ENCODE data around the gene SCRN1. TPM values are rescaled to one million over a fixed set of nuclear protein-coding genes. Genes with fewer than 3 reads are reported as not detected.
"Not testable (repeated sequence)": the region's sequence is repeated elsewhere in the genome, so short reads cannot be mapped to it uniquely, and the experiment has no call there.

The SCRN1 gene
- total RNA-seq, 5 donors from 2014 or later (not counting 1 experiment from before 2014, with no cell fraction given): 3.4 to 12.5 (median 5.7) TPM

DNA sequence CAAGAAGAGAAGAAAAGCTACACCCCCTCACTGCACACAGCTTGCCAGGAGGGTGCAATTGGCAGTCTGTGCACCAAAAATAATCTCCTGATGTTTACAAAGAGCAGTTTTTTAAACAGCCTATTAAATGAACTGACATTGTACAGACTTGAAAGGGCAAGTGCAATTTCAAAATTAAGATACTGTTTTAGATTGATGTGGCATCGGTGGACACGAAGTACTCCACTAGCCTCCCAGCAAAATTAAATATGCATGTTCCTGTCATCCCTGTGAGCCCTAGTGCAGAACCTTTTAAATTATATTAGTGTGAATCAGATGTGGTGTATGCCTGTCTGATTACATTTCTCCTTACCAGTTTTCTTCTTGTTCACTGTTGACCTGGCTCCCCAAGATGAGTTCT, 95.3 kb downstream of the SCRN1 start:
- no CpG with 5 or more reads among the region's 2 CpGs for WGBS (ENCODE audit: insufficient coverage)
- H3K36me3 Mint-ChIP-seq: no peaks in the 10 kb centered on the region

DNA sequence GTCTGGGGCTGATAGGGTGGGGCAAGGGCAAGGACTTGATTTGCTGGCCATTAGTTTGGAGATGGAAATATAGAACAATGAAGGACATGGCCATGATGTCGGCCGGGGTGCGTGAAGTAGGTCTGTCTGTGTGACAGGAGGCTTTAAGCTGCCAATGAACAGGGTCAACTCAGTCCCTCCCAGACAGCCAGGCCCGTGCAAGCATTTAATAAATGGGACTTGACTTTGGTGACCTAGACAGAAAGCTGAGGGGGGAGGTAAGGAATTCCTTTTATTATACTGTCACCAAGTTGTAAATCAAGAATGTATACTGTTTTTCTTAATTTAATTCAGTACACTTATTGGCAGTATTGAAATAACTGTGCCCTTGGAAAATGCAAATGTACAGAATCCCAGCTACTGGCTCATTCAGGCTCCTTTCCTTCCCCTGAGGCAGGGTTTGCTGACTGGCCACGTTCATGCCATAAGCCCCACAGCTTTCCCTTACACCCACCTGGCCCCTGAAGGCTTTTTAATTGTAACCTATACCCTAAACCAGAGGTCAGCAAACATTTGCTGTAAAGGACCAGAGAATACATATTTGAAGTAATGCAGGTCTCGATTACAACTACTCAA, 96.1 kb downstream of the SCRN1 start:
- POLR2A ChIA-PET: no interaction called here
- H3K36me3 Mint-ChIP-seq: no peaks in the 10 kb centered on the region
- peaks cover 0 to 6% (median 3%) of the 10 kb centered on the region in 3 donors for H3K9me3 Mint-ChIP-seq
- no peak overlapping the region for H3K4me3 Mint-ChIP-seq
- ATAC-seq (replicated peaks in 1 of 4) (no peak), DNase-seq (no peak)
- CTCF ChIA-PET: no interaction called here
- no peak overlapping the region for H3K27ac Mint-ChIP-seq
- Histone ChIP-seq H3K27me3 (replicated peaks in 1 of 2; ENCODE audit: control insufficient read depth in 2 of 2, extremely low read depth in 1 of 2, insufficient read depth in 2 of 2, low read length in 1 of 2) (peaks cover 0 to 7% of the 10 kb centered on the region in 2 experiments), H3K27ac (ENCODE audit: low read length) (no peak overlapping the region), H3K9me3 (no peaks in the 10 kb centered on the region), H3K4me3 (ENCODE audit: control insufficient read depth in 1 of 2, extremely low read depth in 1 of 2, low read length in 1 of 2) (no peak overlapping the region), H3K4me1 (ENCODE audit: control insufficient read depth in 1 of 2, extremely low read depth in 1 of 2, insufficient read depth in 2 of 2, low read length in 2 of 2) (no peaks in the 10 kb centered on the region), H3K36me3 (ENCODE audit: control insufficient read depth in 2 of 2, extremely low read depth in 1 of 2, insufficient read depth in 1 of 2, low read length in 1 of 2) (no peaks in the 10 kb centered on the region)
- H3K4me1 Mint-ChIP-seq: no peaks in the 10 kb centered on the region
- H3K27me3 Mint-ChIP-seq: peaks cover 7 to 16% of the 10 kb centered on the region in 2 donors
- WGBS (ENCODE audit: insufficient coverage): 86% methylated on average over 2 of the region's 6 CpGs

More for the DNA sequence above, 95.3 kb downstream of the SCRN1 start:
- Mint-ChIP-seq H3K27ac (no peak overlapping the region), H3K4me3 (no peak overlapping the region), H3K27me3 (peaks cover 14 to 23% of the 10 kb centered on the region in 2 donors), H3K9me3 (peaks cover 0 to 11% (median 3%) of the 10 kb centered on the region in 3 donors), H3K4me1 (no peaks in the 10 kb centered on the region)
- Histone ChIP-seq H3K9me3 (no peaks in the 10 kb centered on the region), H3K27me3 (replicated peaks in 1 of 2; ENCODE audit: control insufficient read depth in 2 of 2, extremely low read depth in 1 of 2, insufficient read depth in 2 of 2, low read length in 1 of 2) (peaks cover 0 to 7% of the 10 kb centered on the region in 2 experiments), H3K4me3 (ENCODE audit: control insufficient read depth in 1 of 2, extremely low read depth in 1 of 2, low read length in 1 of 2) (no peak overlapping the region), H3K4me1 (ENCODE audit: control insufficient read depth in 1 of 2, extremely low read depth in 1 of 2, insufficient read depth in 2 of 2, low read length in 2 of 2) (no peaks in the 10 kb centered on the region), H3K27ac (ENCODE audit: low read length) (no peak overlapping the region), H3K36me3 (ENCODE audit: control insufficient read depth in 2 of 2, extremely low read depth in 1 of 2, insufficient read depth in 1 of 2, low read length in 1 of 2) (no peaks in the 10 kb centered on the region)
- no peak for DNase-seq
- CTCF ChIA-PET: no interaction called here
- POLR2A ChIA-PET: no interaction called here
- no peak for ATAC-seq (replicated peaks in 1 of 4)

DNA sequence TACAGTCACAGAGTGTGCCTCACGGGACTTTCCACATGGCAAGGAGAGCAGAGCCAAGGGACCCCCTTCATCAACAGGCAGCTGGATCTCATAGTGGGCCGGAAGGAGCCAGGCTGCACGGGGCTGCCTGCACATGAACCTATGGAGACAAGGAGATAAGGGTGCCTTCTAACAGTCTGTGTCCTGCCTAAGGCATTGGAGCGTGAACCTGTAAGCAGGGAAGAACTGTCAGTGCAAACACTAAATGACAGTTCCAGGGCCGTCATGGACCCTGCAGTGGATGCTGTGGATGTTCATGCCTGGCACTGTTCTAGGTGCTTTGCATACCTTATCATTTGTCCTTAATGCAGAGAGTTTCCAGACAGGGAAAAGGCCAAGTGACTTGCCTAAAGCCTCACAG, 97.4 kb downstream of the SCRN1 start:
- Mint-ChIP-seq H3K9me3 (peaks cover 0 to 6% (median 3%) of the 10 kb centered on the region in 3 donors), H3K36me3 (no peaks in the 10 kb centered on the region), H3K4me1 (no peaks in the 10 kb centered on the region), H3K4me3 (no peak overlapping the region), H3K27me3 (peaks cover 0 to 11% of the 10 kb centered on the region in 2 donors), H3K27ac (no peak overlapping the region)
- H3K27ac ChIP-seq (ENCODE audit: low read length): no peak overlapping the region
- no peaks in the 10 kb centered on the region for H3K4me1 ChIP-seq (ENCODE audit: control insufficient read depth in 1 of 2, extremely low read depth in 1 of 2, insufficient read depth in 2 of 2, low read length in 2 of 2)
- ATAC-seq (replicated peaks in 1 of 4) (no peak), DNase-seq (no peak)
- no peaks in the 10 kb centered on the region for H3K36me3 ChIP-seq (ENCODE audit: control insufficient read depth in 2 of 2, extremely low read depth in 1 of 2, insufficient read depth in 1 of 2, low read length in 1 of 2)
- H3K27me3 ChIP-seq (replicated peaks in 1 of 2; ENCODE audit: control insufficient read depth in 2 of 2, extremely low read depth in 1 of 2, insufficient read depth in 2 of 2, low read length in 1 of 2): peaks cover 0 to 7% of the 10 kb centered on the region in 2 experiments
- H3K9me3 ChIP-seq: no peaks in the 10 kb centered on the region
- ChIA-PET CTCF (no interaction called here), POLR2A (no interaction called here)
- H3K4me3 ChIP-seq (ENCODE audit: control insufficient read depth in 1 of 2, extremely low read depth in 1 of 2, low read length in 1 of 2): no peak overlapping the region
- WGBS (ENCODE audit: insufficient coverage): 87% methylated on average over 5 of the region's 5 CpGs

DNA sequence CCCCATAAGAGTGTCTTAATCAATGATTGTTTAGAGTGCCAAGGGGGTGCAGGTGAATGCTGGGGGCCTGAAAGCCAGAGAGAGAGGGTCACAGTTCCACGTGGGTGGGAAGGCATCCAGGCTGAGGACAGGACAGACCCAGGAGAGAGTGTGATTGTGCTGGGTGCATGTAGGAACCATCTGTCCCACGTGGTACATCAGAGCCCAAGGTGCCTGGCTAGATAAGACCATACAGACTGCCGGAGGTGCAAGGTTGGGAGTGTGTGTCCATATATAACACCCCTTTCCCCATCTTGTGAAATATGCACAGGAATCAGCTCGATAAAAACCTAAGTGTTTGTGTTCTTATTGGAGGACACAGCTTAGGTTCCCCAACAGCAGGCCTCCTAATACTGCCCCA, 97.8 kb downstream of the SCRN1 start:
- H3K4me1 ChIP-seq (ENCODE audit: control insufficient read depth in 1 of 2, extremely low read depth in 1 of 2, insufficient read depth in 2 of 2, low read length in 2 of 2): no peaks in the 10 kb centered on the region
- H3K36me3 ChIP-seq (ENCODE audit: control insufficient read depth in 2 of 2, extremely low read depth in 1 of 2, insufficient read depth in 1 of 2, low read length in 1 of 2): no peaks in the 10 kb centered on the region
- ATAC-seq (replicated peaks in 1 of 4) (no peak), DNase-seq (no peak)
- Mint-ChIP-seq H3K4me1 (no peaks in the 10 kb centered on the region), H3K27ac (no peak overlapping the region), H3K36me3 (no peaks in the 10 kb centered on the region), H3K4me3 (no peak overlapping the region), H3K9me3 (peaks cover 0 to 2% (median 0%) of the 10 kb centered on the region in 3 donors), H3K27me3 (peaks cover 0 to 9% of the 10 kb centered on the region in 2 donors)
- no peak overlapping the region for H3K27ac ChIP-seq (ENCODE audit: low read length)
- no peaks in the 10 kb centered on the region for H3K9me3 ChIP-seq
- WGBS (ENCODE audit: insufficient coverage): no CpG with 5 or more reads among the region's 4 CpGs
- POLR2A ChIA-PET: no interaction called here
- H3K4me3 ChIP-seq (ENCODE audit: control insufficient read depth in 1 of 2, extremely low read depth in 1 of 2, low read length in 1 of 2): no peak overlapping the region
- CTCF ChIA-PET: no interaction called here
- peaks cover 0 to 7% of the 10 kb centered on the region in 2 experiments for H3K27me3 ChIP-seq (replicated peaks in 1 of 2; ENCODE audit: control insufficient read depth in 2 of 2, extremely low read depth in 1 of 2, insufficient read depth in 2 of 2, low read length in 1 of 2)

DNA sequence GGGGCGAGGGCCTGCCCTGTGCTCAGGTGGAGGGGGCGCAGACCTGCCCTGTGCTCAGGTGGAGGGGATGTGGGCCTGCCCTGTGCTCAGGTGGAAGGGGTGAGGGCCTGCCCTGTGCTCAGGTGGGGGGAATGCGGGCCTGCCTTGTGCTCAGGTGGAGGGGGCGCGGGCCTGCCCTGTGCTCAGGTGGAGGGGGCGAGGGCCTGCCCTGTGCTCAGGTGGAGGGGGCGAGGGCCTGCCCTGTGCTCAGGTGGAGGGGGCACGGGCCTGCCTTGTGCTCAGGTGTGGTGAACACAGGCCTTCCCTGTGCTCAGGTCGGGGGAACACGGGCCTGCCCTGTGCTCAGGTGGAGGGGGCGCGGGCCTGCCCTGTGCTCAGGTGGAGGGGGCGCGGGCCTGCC, 98.8 kb downstream of the SCRN1 start:
- H3K4me3 Mint-ChIP-seq; DNase-seq; POLR2A ChIA-PET; H3K27me3 Mint-ChIP-seq; H3K9me3 ChIP-seq; H3K9me3 Mint-ChIP-seq; H3K36me3 ChIP-seq (ENCODE audit: control insufficient read depth in 2 of 2, extremely low read depth in 1 of 2, insufficient read depth in 1 of 2, low read length in 1 of 2); H3K4me3 ChIP-seq (ENCODE audit: control insufficient read depth in 1 of 2, extremely low read depth in 1 of 2, low read length in 1 of 2); H3K4me1 Mint-ChIP-seq; H3K36me3 Mint-ChIP-seq; CTCF ChIA-PET; H3K27ac Mint-ChIP-seq; H3K27me3 ChIP-seq (replicated peaks in 1 of 2; ENCODE audit: control insufficient read depth in 2 of 2, extremely low read depth in 1 of 2, insufficient read depth in 2 of 2, low read length in 1 of 2); H3K4me1 ChIP-seq (ENCODE audit: control insufficient read depth in 1 of 2, extremely low read depth in 1 of 2, insufficient read depth in 2 of 2, low read length in 2 of 2); ATAC-seq (replicated peaks in 1 of 4); H3K27ac ChIP-seq (ENCODE audit: low read length): not testable (repeated sequence)
- 83% methylated on average over 8 of the region's 14 CpGs for WGBS (ENCODE audit: insufficient coverage)

DNA sequence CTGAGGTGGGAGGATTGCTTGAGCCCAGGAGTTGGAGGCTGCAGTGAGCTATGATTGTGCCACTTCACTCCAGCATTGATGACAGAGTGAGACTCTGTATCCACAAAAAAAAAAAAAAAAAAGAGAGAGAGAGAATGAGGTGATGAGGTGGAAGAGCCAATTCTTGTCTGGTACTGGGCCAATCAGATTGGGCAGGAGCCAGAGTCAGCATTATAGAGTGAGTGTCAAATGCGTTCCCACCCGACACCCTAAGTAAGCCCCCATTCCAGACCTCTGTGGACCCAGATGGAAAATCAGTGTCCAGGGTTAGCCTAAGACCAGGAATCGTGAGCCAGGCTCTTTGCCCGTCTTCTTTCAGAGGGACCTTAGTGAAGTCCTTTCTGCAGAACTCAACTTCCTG, 99.3 kb downstream of the SCRN1 start:
- Mint-ChIP-seq H3K27me3 (peaks cover under 1 to 8% of the 10 kb centered on the region in 2 donors), H3K4me3 (no peak overlapping the region), H3K4me1 (no peaks in the 10 kb centered on the region), H3K36me3 (no peaks in the 10 kb centered on the region), H3K27ac (no peak overlapping the region), H3K9me3 (no peaks in the 10 kb centered on the region)
- WGBS (ENCODE audit: insufficient coverage): 75% methylated on average over 4 of the region's 4 CpGs
- no peaks in the 10 kb centered on the region for H3K4me1 ChIP-seq (ENCODE audit: control insufficient read depth in 1 of 2, extremely low read depth in 1 of 2, insufficient read depth in 2 of 2, low read length in 2 of 2)
- POLR2A ChIA-PET: no interaction called here
- ATAC-seq (replicated peaks in 1 of 4) (no peak), DNase-seq (no peak)
- CTCF ChIA-PET: no interaction called here
- H3K27ac ChIP-seq (ENCODE audit: low read length): no peak overlapping the region
- no peaks in the 10 kb centered on the region for H3K36me3 ChIP-seq (ENCODE audit: control insufficient read depth in 2 of 2, extremely low read depth in 1 of 2, insufficient read depth in 1 of 2, low read length in 1 of 2)
- peaks cover 0 to 4% of the 10 kb centered on the region in 2 experiments for H3K27me3 ChIP-seq (replicated peaks in 1 of 2; ENCODE audit: control insufficient read depth in 2 of 2, extremely low read depth in 1 of 2, insufficient read depth in 2 of 2, low read length in 1 of 2)
- no peak overlapping the region for H3K4me3 ChIP-seq (ENCODE audit: control insufficient read depth in 1 of 2, extremely low read depth in 1 of 2, low read length in 1 of 2)
- no peaks in the 10 kb centered on the region for H3K9me3 ChIP-seq

DNA sequence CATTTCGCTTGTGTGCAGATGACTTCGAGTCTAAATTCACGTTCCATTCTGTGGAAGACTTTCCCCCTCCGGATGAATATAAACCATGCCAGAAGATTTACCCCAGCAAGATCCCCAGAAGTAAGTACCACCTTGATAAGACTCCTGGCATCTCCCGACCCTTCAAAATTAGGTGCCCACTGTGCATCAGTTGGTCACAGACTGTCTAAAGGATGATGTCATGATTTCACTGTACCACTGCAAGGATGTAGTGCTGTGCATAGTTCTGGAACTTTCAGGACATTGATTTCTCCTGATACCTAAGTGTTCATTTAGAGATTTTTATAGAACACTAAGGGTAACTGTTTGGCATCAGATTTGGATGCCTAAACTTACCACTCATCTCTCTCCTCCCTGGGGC, 100.3 kb downstream of the SCRN1 start:
- ChIA-PET POLR2A (no interaction called here), CTCF (no interaction called here)
- no peaks in the 10 kb centered on the region for H3K36me3 Mint-ChIP-seq
- H3K27ac ChIP-seq (ENCODE audit: low read length): no peak overlapping the region
- no peak overlapping the region for H3K4me3 Mint-ChIP-seq
- peaks cover 0 to 4% (median 0%) of the 10 kb centered on the region in 3 donors for H3K4me1 Mint-ChIP-seq
- H3K9me3 Mint-ChIP-seq: no peaks in the 10 kb centered on the region
- H3K27me3 Mint-ChIP-seq: peaks cover 3 to 16% of the 10 kb centered on the region in 2 donors
- no peak for ATAC-seq (replicated peaks in 1 of 4)
- no peak overlapping the region for H3K27ac Mint-ChIP-seq
- no peaks in the 10 kb centered on the region for H3K4me1 ChIP-seq (ENCODE audit: control insufficient read depth in 1 of 2, extremely low read depth in 1 of 2, insufficient read depth in 2 of 2, low read length in 2 of 2)
- H3K4me3 ChIP-seq (ENCODE audit: control insufficient read depth in 1 of 2, extremely low read depth in 1 of 2, low read length in 1 of 2): no peak overlapping the region
- peaks cover 2 to 7% of the 10 kb centered on the region in 2 experiments for H3K27me3 ChIP-seq (replicated peaks in 1 of 2; ENCODE audit: control insufficient read depth in 2 of 2, extremely low read depth in 1 of 2, insufficient read depth in 2 of 2, low read length in 1 of 2)
- H3K9me3 ChIP-seq: no peaks in the 10 kb centered on the region
- 88% methylated on average over 4 of the region's 5 CpGs for WGBS (ENCODE audit: insufficient coverage)
- DNase-seq: no peak
- H3K36me3 ChIP-seq (ENCODE audit: control insufficient read depth in 2 of 2, extremely low read depth in 1 of 2, insufficient read depth in 1 of 2, low read length in 1 of 2): no peaks in the 10 kb centered on the region

Measured in T-cell (primary cell).